MM.1S (cell line): ENCODE results near the gene IPP.

Experiments
- DNase-seq: peaks from one replicate; pipeline ENCODE4 v3.0.0-alpha.2; 2015
- H2AFZ ChIP-seq: fragments of 300-600 bp; sonication (generic); 2 replicates; pipeline ENCODE4 v1.6.0; 2016; ENCODE audit warnings: antibody characterized with exemption, low read length
- H3F3A ChIP-seq: fragments of 300-600 bp; sonication (generic); 2 replicates; pipeline ENCODE4 v1.6.1; 2016; ENCODE audit warnings: mild to moderate bottlenecking, antibody characterized with exemption, low read length, moderate library complexity, mixed read lengths; ENCODE audit not compliant: insufficient read depth
- H3K27ac ChIP-seq: fragments of 300-600 bp; sonication (generic); 2 replicates; pipeline ENCODE4 v1.5.1; 2016; ENCODE audit warnings: mild to moderate bottlenecking, low read length
- H3K27me3 ChIP-seq: fragments of 300-600 bp; sonication (generic); replicated peaks from 2 replicates; pipeline ENCODE4 v1.6.0; 2016; ENCODE audit warnings: low read length; ENCODE audit not compliant: insufficient read depth
- H3K36me3 ChIP-seq: fragments of 300-600 bp; sonication (generic); replicated peaks from 2 replicates; pipeline ENCODE4 v1.6.1; 2016; ENCODE audit warnings: mild to moderate bottlenecking, low read length, mixed read lengths; ENCODE audit not compliant: insufficient read depth
- H3K4me1 ChIP-seq: fragments of 300-600 bp; sonication (generic); 2 replicates; pipeline ENCODE4 v1.6.1; 2016; ENCODE audit warnings: low read length, mixed read lengths
- H3K4me2 ChIP-seq: fragments of 300-600 bp; sonication (generic); 2 replicates; pipeline ENCODE4 v1.6.0; 2016; ENCODE audit warnings: low read depth, low read length
- H3K4me3 ChIP-seq: fragments of 300-600 bp; sonication (generic); 2 replicates; pipeline ENCODE4 v1.5.1; 2016; ENCODE audit warnings: low read length, mixed read lengths
- H3K79me2 ChIP-seq: fragments of 300-600 bp; sonication (generic); 2 replicates; pipeline ENCODE4 v1.6.1; 2016; ENCODE audit warnings: mixed run types, low read length, mixed read lengths
- H3K9ac ChIP-seq: fragments of 300-600 bp; sonication (generic); 2 replicates; pipeline ENCODE4 v1.6.1; 2016; ENCODE audit warnings: low read length, mixed read lengths
- H3K9me2 ChIP-seq: fragments of 300-600 bp; sonication (generic); replicated peaks from 2 replicates; pipeline ENCODE4 v1.6.1; 2016; ENCODE audit warnings: mild to moderate bottlenecking, low read length, mixed read lengths; ENCODE audit not compliant: insufficient read depth
- H3K9me3 ChIP-seq: fragments of 300-600 bp; sonication (generic); replicated peaks from 2 replicates; pipeline ENCODE4 v1.6.1; 2016; ENCODE audit warnings: mild to moderate bottlenecking, low read length, mixed read lengths; ENCODE audit not compliant: insufficient read depth
- H4K20me1 ChIP-seq: fragments of 300-600 bp; sonication (generic); 2 replicates; pipeline ENCODE4 v1.6.1; 2016; ENCODE audit warnings: mild to moderate bottlenecking, low read length, moderate library complexity, mixed read lengths; ENCODE audit not compliant: insufficient read depth
- EZH2 ChIP-seq: fragments of 300-600 bp; sonication (generic); optimal IDR thresholded peaks from 2 replicates; pipeline ENCODE3; 2017; ENCODE audit warnings: low read depth, mild to moderate bottlenecking, antibody characterized with exemption, low read length, mixed read lengths
- EZH2phosphoT487 ChIP-seq: fragments of 300-600 bp; sonication (generic); IDR thresholded peaks from 2 replicates; pipeline ENCODE4 v1.6.1; 2018; ENCODE audit warnings: antibody characterized with exemption, low read length
- TF ChIP-seq, protein P1 (sequence below): fragments of 300-600 bp; sonication (generic); IDR thresholded peaks from 2 replicates; pipeline ENCODE4 v1.5.1; 2016; ENCODE audit warnings: antibody characterized with exemption, low read length, mixed read lengths

IPP gene

DNA sequence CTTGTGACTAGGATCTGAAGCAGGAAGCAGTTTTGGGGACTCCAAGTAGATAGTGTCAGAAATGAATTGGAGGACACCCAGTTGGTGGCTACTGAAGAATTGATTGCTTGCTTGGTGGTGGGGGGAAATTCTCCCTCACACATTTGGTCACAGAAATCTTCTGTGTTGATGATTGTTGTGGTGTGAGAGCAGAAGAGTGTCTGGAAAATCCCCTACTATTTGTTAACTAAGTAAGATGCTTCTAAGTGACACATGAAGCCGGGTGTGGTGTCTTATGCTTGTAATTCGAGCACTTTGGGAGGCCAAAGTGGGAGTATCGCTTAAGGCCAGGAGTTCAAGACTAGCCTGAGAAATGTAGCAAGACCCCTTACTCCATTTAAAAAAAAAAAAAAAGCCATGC, 22.5 kb upstream of the IPP start:
- TF ChIP-seq, protein P1, sequence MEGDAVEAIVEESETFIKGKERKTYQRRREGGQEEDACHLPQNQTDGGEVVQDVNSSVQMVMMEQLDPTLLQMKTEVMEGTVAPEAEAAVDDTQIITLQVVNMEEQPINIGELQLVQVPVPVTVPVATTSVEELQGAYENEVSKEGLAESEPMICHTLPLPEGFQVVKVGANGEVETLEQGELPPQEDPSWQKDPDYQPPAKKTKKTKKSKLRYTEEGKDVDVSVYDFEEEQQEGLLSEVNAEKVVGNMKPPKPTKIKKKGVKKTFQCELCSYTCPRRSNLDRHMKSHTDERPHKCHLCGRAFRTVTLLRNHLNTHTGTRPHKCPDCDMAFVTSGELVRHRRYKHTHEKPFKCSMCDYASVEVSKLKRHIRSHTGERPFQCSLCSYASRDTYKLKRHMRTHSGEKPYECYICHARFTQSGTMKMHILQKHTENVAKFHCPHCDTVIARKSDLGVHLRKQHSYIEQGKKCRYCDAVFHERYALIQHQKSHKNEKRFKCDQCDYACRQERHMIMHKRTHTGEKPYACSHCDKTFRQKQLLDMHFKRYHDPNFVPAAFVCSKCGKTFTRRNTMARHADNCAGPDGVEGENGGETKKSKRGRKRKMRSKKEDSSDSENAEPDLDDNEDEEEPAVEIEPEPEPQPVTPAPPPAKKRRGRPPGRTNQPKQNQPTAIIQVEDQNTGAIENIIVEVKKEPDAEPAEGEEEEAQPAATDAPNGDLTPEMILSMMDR = no peak
- TF ChIP-seq EZH2phosphoT487 (no peak), EZH2 (no peak)
- Histone ChIP-seq H3K4me3 (no peak overlapping the region), H2AFZ (no peak overlapping the region), H3K9me2 (no peaks in the 10 kb centered on the region), H3K9ac (no peak overlapping the region), H3K27ac (no peak overlapping the region), H3K4me2 (no peak overlapping the region), H3K9me3 (no peaks in the 10 kb centered on the region), H3F3A (no peaks in the 10 kb centered on the region), H3K4me1 (no peaks in the 10 kb centered on the region), H3K79me2 (no peaks in the 10 kb centered on the region), H4K20me1 (no peaks in the 10 kb centered on the region), H3K36me3 (no peaks in the 10 kb centered on the region), H3K27me3 (no peaks in the 10 kb centered on the region)
- DNase-seq = no peak

DNA sequence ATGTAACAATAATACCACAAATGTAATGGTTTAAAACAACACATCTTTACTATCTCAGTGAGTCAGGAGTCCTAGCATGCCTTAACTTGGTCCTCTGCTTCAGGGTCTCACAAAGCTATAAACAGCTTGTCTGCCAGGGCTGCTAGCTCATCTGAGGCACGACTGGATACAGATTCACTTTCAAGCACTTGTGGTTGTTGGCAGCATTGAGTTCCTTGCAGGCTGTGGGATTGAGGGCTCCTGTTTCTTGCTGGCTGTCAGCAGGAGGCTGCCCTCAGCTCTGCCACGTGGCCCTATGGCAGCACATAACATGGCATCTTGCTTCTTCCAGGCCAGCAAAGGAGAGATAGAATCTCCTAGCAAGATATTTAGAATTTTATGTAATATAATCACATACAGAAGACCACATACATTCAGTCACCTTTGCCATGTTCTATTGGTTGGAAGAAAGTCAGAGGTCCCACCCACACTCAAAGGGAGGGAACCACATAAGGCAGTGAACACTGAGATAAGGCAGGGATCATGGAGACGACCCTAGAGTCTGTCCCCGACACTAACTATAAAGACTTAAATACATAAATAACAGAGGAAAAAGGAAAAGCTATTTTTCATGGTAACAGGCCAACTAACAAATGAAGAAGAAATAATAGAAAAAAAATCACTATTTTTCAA, 18.9 kb upstream of the IPP start:
- no peak overlapping the region for H3K27ac ChIP-seq
- TF ChIP-seq EZH2phosphoT487 (no peak), EZH2 (no peak)
- TF ChIP-seq, protein P1 = no peak
- no peaks in the 10 kb centered on the region for H3F3A ChIP-seq
- no peaks in the 10 kb centered on the region for H4K20me1 ChIP-seq
- no peak overlapping the region for H3K4me2 ChIP-seq
- no peak for DNase-seq
- no peaks in the 10 kb centered on the region for H3K79me2 ChIP-seq
- H3K9me2 ChIP-seq = no peaks in the 10 kb centered on the region
- no peaks in the 10 kb centered on the region for H3K27me3 ChIP-seq
- no peaks in the 10 kb centered on the region for H3K9me3 ChIP-seq
- H3K9ac ChIP-seq = no peak overlapping the region
- H3K4me3 ChIP-seq = no peak overlapping the region
- no peaks in the 10 kb centered on the region for H3K36me3 ChIP-seq
- no peak overlapping the region for H2AFZ ChIP-seq
- no peaks in the 10 kb centered on the region for H3K4me1 ChIP-seq

DNA sequence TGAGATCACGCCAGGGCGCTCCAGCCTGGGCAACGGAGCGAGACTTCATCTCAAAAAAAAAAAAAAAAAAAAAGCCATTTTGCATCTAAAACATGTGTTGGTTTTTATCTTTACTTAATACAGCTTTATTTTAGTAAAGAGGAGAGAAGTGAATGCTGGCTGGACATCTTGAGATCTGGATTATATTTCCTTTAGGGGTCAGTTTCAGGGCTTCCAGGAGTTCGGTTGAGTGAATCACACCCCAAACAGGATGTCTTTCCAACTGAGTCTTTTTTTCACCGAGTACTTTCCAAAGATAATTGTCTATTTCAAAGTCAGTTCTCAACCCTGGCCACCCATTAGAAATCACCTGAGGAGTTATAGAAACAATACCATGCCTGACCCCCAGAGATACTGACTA, 16.6 kb upstream of the IPP start:
- Histone ChIP-seq H2AFZ (no peak overlapping the region), H3K27ac (no peak overlapping the region), H3K36me3 (no peaks in the 10 kb centered on the region), H3K9me3 (no peaks in the 10 kb centered on the region), H3K79me2 (no peaks in the 10 kb centered on the region), H3K9ac (no peak overlapping the region), H3K9me2 (no peaks in the 10 kb centered on the region), H3K4me2 (no peak overlapping the region), H4K20me1 (no peaks in the 10 kb centered on the region), H3K4me1 (no peaks in the 10 kb centered on the region), H3K4me3 (no peak overlapping the region), H3K27me3 (no peaks in the 10 kb centered on the region), H3F3A (no peaks in the 10 kb centered on the region)
- TF ChIP-seq EZH2 (no peak), EZH2phosphoT487 (no peak)
- TF ChIP-seq, protein P1 = no peak
- DNase-seq = no peak
